ENCODE data around the gene ADAMTSL5.

Gene ADAMTSL5

DNA sequence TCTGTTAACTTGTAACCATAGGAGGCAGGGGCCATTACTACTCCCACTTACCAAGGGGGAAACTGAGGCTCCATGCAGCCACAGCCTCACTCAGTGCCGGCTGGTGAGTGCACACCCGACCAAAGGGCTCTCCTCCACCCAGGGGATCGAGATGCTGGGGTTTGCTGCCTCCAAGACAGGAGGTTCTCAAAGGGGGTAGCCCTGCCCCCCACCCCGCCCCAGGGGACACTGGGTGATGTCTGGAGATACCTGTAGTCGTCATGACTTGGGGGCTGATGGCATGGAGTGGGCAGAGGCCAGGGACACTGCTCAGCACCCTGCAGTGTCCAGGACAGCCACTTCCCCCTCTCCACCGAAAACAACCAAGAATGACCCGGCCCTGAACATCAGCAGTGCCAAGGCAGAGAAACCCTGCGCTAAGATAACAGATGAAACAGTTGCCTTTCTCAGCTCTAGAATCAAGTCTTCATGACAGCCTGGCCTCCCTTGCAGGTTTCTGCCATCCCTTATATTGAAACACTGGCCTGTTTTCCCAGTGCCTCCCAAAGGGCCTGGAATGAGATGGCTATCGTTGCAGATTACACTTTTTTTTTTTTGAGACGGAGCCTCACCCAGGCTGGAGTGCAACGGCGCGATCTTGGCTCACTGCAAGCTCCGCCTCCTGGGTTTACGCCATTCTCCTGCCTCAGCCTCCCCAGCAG, 18.6 kb downstream of the ADAMTSL5 start:
- Histone ChIP-seq H2AFZ (ENCODE audit: low read length) (no peak overlapping the region), H3F3A (ENCODE audit: insufficient read depth, low read length) (no peaks in the 10 kb centered on the region), H3K79me2 (ENCODE audit: low read length) (no peaks in the 10 kb centered on the region), H3K9ac (ENCODE audit: low read length) (no peak overlapping the region), H4K20me1 (ENCODE audit: insufficient read depth, low read length) (no peaks in the 10 kb centered on the region), H3K27me3 (replicated peaks; ENCODE audit: insufficient read depth, low read length) (peaks cover 78% of the 10 kb centered on the region), H3K9me2 (replicated peaks; ENCODE audit: insufficient read depth, low read length) (no peaks in the 10 kb centered on the region), H3K4me3 (ENCODE audit: low read length) (no peak overlapping the region), H3K9me3 (replicated peaks; ENCODE audit: insufficient read depth, low read length) (no peaks in the 10 kb centered on the region), H3K4me1 (ENCODE audit: low read length) (peaks cover 10% of the 10 kb centered on the region), H3K27ac (ENCODE audit: low read length) (no peak overlapping the region), H3K36me3 (replicated peaks; ENCODE audit: insufficient read depth, low read length) (no peaks in the 10 kb centered on the region), H3K4me2 (ENCODE audit: low read depth, low read length) (no peak overlapping the region)
- TF ChIP-seq, protein P1, sequence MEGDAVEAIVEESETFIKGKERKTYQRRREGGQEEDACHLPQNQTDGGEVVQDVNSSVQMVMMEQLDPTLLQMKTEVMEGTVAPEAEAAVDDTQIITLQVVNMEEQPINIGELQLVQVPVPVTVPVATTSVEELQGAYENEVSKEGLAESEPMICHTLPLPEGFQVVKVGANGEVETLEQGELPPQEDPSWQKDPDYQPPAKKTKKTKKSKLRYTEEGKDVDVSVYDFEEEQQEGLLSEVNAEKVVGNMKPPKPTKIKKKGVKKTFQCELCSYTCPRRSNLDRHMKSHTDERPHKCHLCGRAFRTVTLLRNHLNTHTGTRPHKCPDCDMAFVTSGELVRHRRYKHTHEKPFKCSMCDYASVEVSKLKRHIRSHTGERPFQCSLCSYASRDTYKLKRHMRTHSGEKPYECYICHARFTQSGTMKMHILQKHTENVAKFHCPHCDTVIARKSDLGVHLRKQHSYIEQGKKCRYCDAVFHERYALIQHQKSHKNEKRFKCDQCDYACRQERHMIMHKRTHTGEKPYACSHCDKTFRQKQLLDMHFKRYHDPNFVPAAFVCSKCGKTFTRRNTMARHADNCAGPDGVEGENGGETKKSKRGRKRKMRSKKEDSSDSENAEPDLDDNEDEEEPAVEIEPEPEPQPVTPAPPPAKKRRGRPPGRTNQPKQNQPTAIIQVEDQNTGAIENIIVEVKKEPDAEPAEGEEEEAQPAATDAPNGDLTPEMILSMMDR (IDR thresholded peaks at IDR 0.05; ENCODE audit: low read length): no peak
- no peak for TF ChIP-seq EZH2phosphoT487 (IDR thresholded peaks at IDR 0.05; ENCODE audit: low read length)
- no peak for TF ChIP-seq EZH2 (optimal IDR thresholded peaks at IDR 0.05; ENCODE audit: low read depth, low read length)
- DNase-seq: no peak

DNA sequence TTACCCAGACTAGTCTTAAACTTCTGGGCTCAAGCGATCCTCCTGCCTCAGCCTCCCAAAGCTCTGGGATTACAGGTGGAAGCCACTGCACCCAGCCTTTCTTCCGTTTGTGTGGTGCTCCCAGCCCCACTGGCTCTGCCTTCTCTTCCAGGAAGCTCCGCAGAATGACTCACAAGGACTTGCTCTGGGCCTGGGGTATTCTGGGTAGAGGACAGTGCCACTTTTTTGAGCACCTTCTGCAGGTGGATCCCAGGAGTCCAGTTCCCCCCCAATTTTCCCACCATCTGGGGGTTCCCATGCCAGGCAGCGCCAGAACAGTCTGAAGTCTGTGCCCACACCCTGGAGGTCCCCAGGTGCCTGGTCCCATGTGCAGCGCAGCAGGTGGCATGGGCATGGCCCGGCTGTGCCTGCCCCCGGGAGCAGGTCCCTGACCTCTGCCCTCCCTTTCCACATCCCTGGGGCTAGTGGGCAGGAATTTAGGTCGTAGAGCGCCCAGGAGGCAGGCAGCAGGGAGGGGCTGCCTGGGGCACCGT, 20.3 kb downstream of the ADAMTSL5 start:
- Histone ChIP-seq H3F3A (ENCODE audit: insufficient read depth, low read length) (no peaks in the 10 kb centered on the region), H3K9me2 (replicated peaks; ENCODE audit: insufficient read depth, low read length) (no peaks in the 10 kb centered on the region), H3K9me3 (replicated peaks; ENCODE audit: insufficient read depth, low read length) (no peaks in the 10 kb centered on the region), H3K36me3 (replicated peaks; ENCODE audit: insufficient read depth, low read length) (no peaks in the 10 kb centered on the region), H2AFZ (ENCODE audit: low read length) (no peak overlapping the region), H3K4me2 (ENCODE audit: low read depth, low read length) (no peak overlapping the region), H3K27me3 (replicated peaks; ENCODE audit: insufficient read depth, low read length) (peaks cover 84% of the 10 kb centered on the region), H4K20me1 (ENCODE audit: insufficient read depth, low read length) (no peaks in the 10 kb centered on the region), H3K79me2 (ENCODE audit: low read length) (no peaks in the 10 kb centered on the region), H3K4me1 (ENCODE audit: low read length) (peaks cover 10% of the 10 kb centered on the region), H3K4me3 (ENCODE audit: low read length) (no peak overlapping the region), H3K27ac (ENCODE audit: low read length) (no peak overlapping the region), H3K9ac (ENCODE audit: low read length) (no peak overlapping the region)
- TF ChIP-seq EZH2 (optimal IDR thresholded peaks at IDR 0.05; ENCODE audit: low read depth, low read length): no peak
- no peak for TF ChIP-seq EZH2phosphoT487 (IDR thresholded peaks at IDR 0.05; ENCODE audit: low read length)
- TF ChIP-seq, protein P1 (IDR thresholded peaks at IDR 0.05; ENCODE audit: low read length): no peak
- no peak for DNase-seq

DNA sequence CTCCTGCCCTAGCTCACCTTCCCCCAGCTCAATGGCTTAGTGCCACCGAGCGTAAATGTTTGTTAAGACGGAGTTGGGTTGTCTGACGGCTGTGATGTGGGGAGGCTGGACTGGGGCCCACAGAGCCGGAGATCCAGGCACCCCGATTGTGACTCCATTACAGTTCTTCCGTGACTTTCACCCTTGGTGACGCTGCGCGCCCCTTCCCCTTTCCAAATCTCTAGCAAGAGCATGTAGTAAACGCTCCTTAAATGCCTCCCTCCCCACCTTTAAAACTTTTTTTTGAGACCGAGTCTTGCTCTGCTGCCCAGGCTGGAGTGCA, 21.0 kb downstream of the ADAMTSL5 start:
- no peak overlapping the region for H2AFZ ChIP-seq (ENCODE audit: low read length)
- DNase-seq: no peak
- peaks cover 84% of the 10 kb centered on the region for H3K27me3 ChIP-seq (replicated peaks; ENCODE audit: insufficient read depth, low read length)
- H3K27ac ChIP-seq (ENCODE audit: low read length): no peak overlapping the region
- no peaks in the 10 kb centered on the region for H3K36me3 ChIP-seq (replicated peaks; ENCODE audit: insufficient read depth, low read length)
- H3K9me2 ChIP-seq (replicated peaks; ENCODE audit: insufficient read depth, low read length): no peaks in the 10 kb centered on the region
- no peaks in the 10 kb centered on the region for H3F3A ChIP-seq (ENCODE audit: insufficient read depth, low read length)
- peaks cover 10% of the 10 kb centered on the region for H3K4me1 ChIP-seq (ENCODE audit: low read length)
- no peaks in the 10 kb centered on the region for H3K79me2 ChIP-seq (ENCODE audit: low read length)
- H3K9me3 ChIP-seq (replicated peaks; ENCODE audit: insufficient read depth, low read length): no peaks in the 10 kb centered on the region
- no peak overlapping the region for H3K4me2 ChIP-seq (ENCODE audit: low read depth, low read length)
- no peak overlapping the region for H3K4me3 ChIP-seq (ENCODE audit: low read length)
- H4K20me1 ChIP-seq (ENCODE audit: insufficient read depth, low read length): no peaks in the 10 kb centered on the region
- H3K9ac ChIP-seq (ENCODE audit: low read length): no peak overlapping the region
- TF ChIP-seq EZH2phosphoT487 (IDR thresholded peaks at IDR 0.05; ENCODE audit: low read length) (no peak), EZH2 (optimal IDR thresholded peaks at IDR 0.05; ENCODE audit: low read depth, low read length) (no peak)
- TF ChIP-seq, protein P1 (IDR thresholded peaks at IDR 0.05; ENCODE audit: low read length): no peak

Measured in MM.1S (cell line).